ENCODE measurements around the gene ZNF775.

The ZNF775 gene

DNA sequence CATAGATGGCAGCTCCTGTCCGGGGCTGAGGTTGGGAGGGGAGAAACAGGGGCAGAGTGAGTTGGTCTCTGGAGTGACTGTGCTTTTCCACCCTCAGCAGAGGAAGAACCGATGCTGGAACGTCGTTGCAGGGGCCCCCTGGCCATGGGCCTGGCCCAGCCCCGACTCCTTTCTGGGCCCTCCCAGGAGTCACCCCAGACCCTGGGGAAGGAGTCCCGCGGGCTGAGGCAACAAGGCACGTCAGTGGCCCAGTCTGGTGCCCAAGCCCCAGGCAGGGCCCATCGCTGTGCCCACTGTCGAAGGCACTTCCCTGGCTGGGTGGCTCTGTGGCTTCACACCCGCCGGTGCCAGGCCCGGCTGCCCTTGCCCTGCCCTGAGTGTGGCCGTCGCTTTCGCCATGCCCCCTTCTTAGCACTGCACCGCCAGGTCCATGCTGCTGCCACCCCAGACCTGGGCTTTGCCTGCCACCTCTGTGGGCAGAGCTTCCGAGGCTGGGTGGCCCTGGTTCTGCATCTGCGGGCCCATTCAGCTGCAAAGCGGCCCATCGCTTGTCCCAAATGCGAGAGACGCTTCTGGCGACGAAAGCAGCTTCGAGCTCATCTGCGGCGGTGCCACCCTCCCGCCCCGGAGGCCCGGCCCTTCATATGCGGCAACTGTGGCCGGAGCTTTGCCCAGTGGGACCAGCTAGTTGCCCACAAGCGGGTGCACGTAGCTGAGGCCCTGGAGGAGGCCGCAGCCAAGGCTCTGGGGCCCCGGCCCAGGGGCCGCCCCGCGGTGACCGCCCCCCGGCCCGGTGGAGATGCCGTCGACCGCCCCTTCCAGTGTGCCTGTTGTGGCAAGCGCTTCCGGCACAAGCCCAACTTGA lies 7.8 kb upstream of the ZNF775 start:
- no peak overlapping the region for H3K4me3 ChIP-seq (ENCODE audit: low read depth in 1 of 2, low read length in 2 of 2)
- no peaks in the 10 kb centered on the region for H3K27me3 ChIP-seq (ENCODE audit: low read depth, low read length)
- H3K27ac ChIP-seq (ENCODE audit: low read length), result peak overlapping the region; percentile 19
- H3K9me3 ChIP-seq (ENCODE audit: control insufficient read depth in 1 of 2, low read length in 2 of 2), result no peaks in the 10 kb centered on the region
- H3K36me3 ChIP-seq (ENCODE audit: control insufficient read depth in 1 of 2, insufficient read depth in 2 of 2, low read length in 2 of 2), result peaks cover 23 to 37% of the 10 kb centered on the region in 2 donors
- H3K4me1 ChIP-seq (ENCODE audit: control insufficient read depth in 1 of 2, insufficient read depth in 2 of 2, low read length in 2 of 2), result peaks cover 12 to 45% of the 10 kb centered on the region in 2 donors

GRCh38 chr7:150371996-150372270 lies 7.2 kb upstream of the ZNF775 start:
- H3K36me3 ChIP-seq (ENCODE audit: control insufficient read depth in 1 of 2, insufficient read depth in 2 of 2, low read length in 2 of 2), result peaks cover 23 to 37% of the 10 kb centered on the region in 2 donors
- no peaks in the 10 kb centered on the region for H3K9me3 ChIP-seq (ENCODE audit: control insufficient read depth in 1 of 2, low read length in 2 of 2)
- H3K4me3 ChIP-seq (ENCODE audit: low read depth in 1 of 2, low read length in 2 of 2), result no peak overlapping the region
- no peaks in the 10 kb centered on the region for H3K27me3 ChIP-seq (ENCODE audit: low read depth, low read length)
- H3K27ac ChIP-seq (ENCODE audit: low read length), result no peak overlapping the region
- H3K4me1 ChIP-seq (ENCODE audit: control insufficient read depth in 1 of 2, insufficient read depth in 2 of 2, low read length in 2 of 2), result peaks cover 12 to 45% of the 10 kb centered on the region in 2 donors

- no peaks in the 10 kb centered on the region for H3K27me3 ChIP-seq (ENCODE audit: low read depth, low read length)
- H3K9me3 ChIP-seq (ENCODE audit: control insufficient read depth in 1 of 2, low read length in 2 of 2), result no peaks in the 10 kb centered on the region
- no peak overlapping the region for H3K27ac ChIP-seq (ENCODE audit: low read length)
- no peak overlapping the region for H3K4me3 ChIP-seq (ENCODE audit: low read depth in 1 of 2, low read length in 2 of 2)
- H3K4me1 ChIP-seq (ENCODE audit: control insufficient read depth in 1 of 2, insufficient read depth in 2 of 2, low read length in 2 of 2), result peaks cover 12 to 45% of the 10 kb centered on the region in 2 donors
- peaks cover 23 to 37% of the 10 kb centered on the region in 2 donors for H3K36me3 ChIP-seq (ENCODE audit: control insufficient read depth in 1 of 2, insufficient read depth in 2 of 2, low read length in 2 of 2)
Measured at GRCh38 chr7:150372271-150373048, 6.7 kb upstream of the ZNF775 start.

- Histone ChIP-seq H3K4me1 (ENCODE audit: control insufficient read depth in 1 of 2, insufficient read depth in 2 of 2, low read length in 2 of 2) (peaks cover 12 to 46% of the 10 kb centered on the region in 2 donors), H3K27ac (ENCODE audit: low read length) (peak overlapping the region; percentile 19), H3K9me3 (ENCODE audit: control insufficient read depth in 1 of 2, low read length in 2 of 2) (no peaks in the 10 kb centered on the region), H3K36me3 (ENCODE audit: control insufficient read depth in 1 of 2, insufficient read depth in 2 of 2, low read length in 2 of 2) (peaks cover 23 to 37% of the 10 kb centered on the region in 2 donors), H3K27me3 (ENCODE audit: low read depth, low read length) (no peaks in the 10 kb centered on the region), H3K4me3 (ENCODE audit: low read depth in 1 of 2, low read length in 2 of 2) (no peak overlapping the region)
Measured at GRCh38 chr7:150373049-150373801, 5.9 kb upstream of the ZNF775 start.

DNA sequence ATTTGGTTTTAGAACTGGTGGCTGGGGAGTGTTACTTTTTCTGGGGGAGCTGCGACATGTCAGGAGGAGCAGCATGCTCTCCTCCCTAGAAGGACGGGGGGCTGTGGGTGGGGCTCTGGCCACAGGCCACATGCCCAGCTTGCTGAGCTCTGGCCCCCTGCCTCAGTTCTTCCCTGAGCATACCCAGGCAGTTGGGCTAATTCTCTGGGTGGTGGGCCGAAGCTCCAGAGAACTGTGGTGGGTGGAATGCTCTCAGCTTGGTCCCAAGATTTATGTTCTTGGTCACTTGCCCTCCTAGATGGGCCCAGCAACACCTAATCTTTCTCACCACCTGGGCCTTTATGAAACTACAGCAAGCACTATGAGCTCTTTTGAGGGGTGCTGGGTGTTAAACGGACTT lies 5.1 kb upstream of the ZNF775 start:
- no peak overlapping the region for H3K4me3 ChIP-seq (ENCODE audit: low read depth in 1 of 2, low read length in 2 of 2)

GRCh38 chr7:150374472-150374871 lies 4.7 kb upstream of the ZNF775 start:
- Histone ChIP-seq H3K27ac (ENCODE audit: low read length) (no peak overlapping the region), H3K36me3 (ENCODE audit: control insufficient read depth in 1 of 2, insufficient read depth in 2 of 2, low read length in 2 of 2) (peaks cover 23 to 37% of the 10 kb centered on the region in 2 donors), H3K9me3 (ENCODE audit: control insufficient read depth in 1 of 2, low read length in 2 of 2) (no peaks in the 10 kb centered on the region), H3K27me3 (ENCODE audit: low read depth, low read length) (no peaks in the 10 kb centered on the region), H3K4me1 (ENCODE audit: control insufficient read depth in 1 of 2, insufficient read depth in 2 of 2, low read length in 2 of 2) (peaks cover 12 to 46% of the 10 kb centered on the region in 2 donors), H3K4me3 (ENCODE audit: low read depth in 1 of 2, low read length in 2 of 2) (no peak overlapping the region)

More for the DNA sequence above, 5.1 kb upstream of the ZNF775 start:
- Histone ChIP-seq H3K9me3 (ENCODE audit: control insufficient read depth in 1 of 2, low read length in 2 of 2) (no peaks in the 10 kb centered on the region), H3K27me3 (ENCODE audit: low read depth, low read length) (no peaks in the 10 kb centered on the region), H3K4me1 (ENCODE audit: control insufficient read depth in 1 of 2, insufficient read depth in 2 of 2, low read length in 2 of 2) (peaks cover 12 to 50% of the 10 kb centered on the region in 2 donors), H3K36me3 (ENCODE audit: control insufficient read depth in 1 of 2, insufficient read depth in 2 of 2, low read length in 2 of 2) (peaks cover 23 to 37% of the 10 kb centered on the region in 2 donors), H3K27ac (ENCODE audit: low read length) (peak overlapping the region; percentile 19)

- Histone ChIP-seq H3K27ac (ENCODE audit: low read length) (no peak overlapping the region), H3K9me3 (ENCODE audit: control insufficient read depth in 1 of 2, low read length in 2 of 2) (no peaks in the 10 kb centered on the region), H3K4me3 (ENCODE audit: low read depth in 1 of 2, low read length in 2 of 2) (no peak overlapping the region), H3K27me3 (ENCODE audit: low read depth, low read length) (no peaks in the 10 kb centered on the region), H3K4me1 (ENCODE audit: control insufficient read depth in 1 of 2, insufficient read depth in 2 of 2, low read length in 2 of 2) (peaks cover 7 to 45% of the 10 kb centered on the region in 2 donors), H3K36me3 (ENCODE audit: control insufficient read depth in 1 of 2, insufficient read depth in 2 of 2, low read length in 2 of 2) (peaks cover 18 to 33% of the 10 kb centered on the region in 2 donors)
Measured at GRCh38 chr7:150375662-150376521, 3.2 kb upstream of the ZNF775 start.

GRCh38 chr7:150376560-150376959 lies 2.6 kb upstream of the ZNF775 start:
- Histone ChIP-seq H3K4me3 (ENCODE audit: low read depth in 1 of 2, low read length in 2 of 2) (no peak overlapping the region), H3K27ac (ENCODE audit: low read length) (peak overlapping the region; percentile 11), H3K36me3 (ENCODE audit: control insufficient read depth in 1 of 2, insufficient read depth in 2 of 2, low read length in 2 of 2) (peaks cover 12 to 26% of the 10 kb centered on the region in 2 donors), H3K4me1 (ENCODE audit: control insufficient read depth in 1 of 2, insufficient read depth in 2 of 2, low read length in 2 of 2) (peaks cover 7 to 41% of the 10 kb centered on the region in 2 donors), H3K9me3 (ENCODE audit: control insufficient read depth in 1 of 2, low read length in 2 of 2) (no peaks in the 10 kb centered on the region), H3K27me3 (ENCODE audit: low read depth, low read length) (no peaks in the 10 kb centered on the region)

DNA sequence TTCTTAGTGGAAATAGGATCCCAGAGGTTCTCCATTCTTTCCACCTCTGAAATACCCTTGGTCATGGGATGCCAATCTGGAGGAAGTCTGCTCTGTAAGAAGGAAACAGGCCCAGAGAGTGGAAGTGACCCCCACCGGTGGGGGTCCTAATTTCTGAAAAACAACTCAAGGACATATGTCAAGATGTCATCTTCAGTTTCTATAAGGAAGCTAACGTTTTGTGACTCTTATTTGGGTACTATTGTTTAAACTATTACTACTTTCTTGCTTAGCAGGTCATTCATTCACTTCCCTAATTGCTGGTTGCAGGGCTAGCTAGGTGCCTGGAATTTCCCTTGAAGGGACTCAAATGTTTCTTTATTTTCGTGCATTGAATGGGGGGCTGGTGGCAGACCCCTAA lies 1.9 kb upstream of the ZNF775 start:
- Histone ChIP-seq H3K4me3 (ENCODE audit: low read depth in 1 of 2, low read length in 2 of 2) (no peak overlapping the region), H3K27ac (ENCODE audit: low read length) (peak overlapping the region; percentile 11), H3K4me1 (ENCODE audit: control insufficient read depth in 1 of 2, insufficient read depth in 2 of 2, low read length in 2 of 2) (peaks cover 7 to 42% of the 10 kb centered on the region in 2 donors), H3K27me3 (ENCODE audit: low read depth, low read length) (no peaks in the 10 kb centered on the region), H3K9me3 (ENCODE audit: control insufficient read depth in 1 of 2, low read length in 2 of 2) (no peaks in the 10 kb centered on the region), H3K36me3 (ENCODE audit: control insufficient read depth in 1 of 2, insufficient read depth in 2 of 2, low read length in 2 of 2) (peaks cover 12 to 20% of the 10 kb centered on the region in 2 donors)

- Histone ChIP-seq H3K4me3 (ENCODE audit: low read depth in 1 of 2, low read length in 2 of 2) (no peak overlapping the region), H3K27ac (ENCODE audit: low read length) (peak overlapping the region; percentile 90), H3K27me3 (ENCODE audit: low read depth, low read length) (no peaks in the 10 kb centered on the region), H3K4me1 (ENCODE audit: control insufficient read depth in 1 of 2, insufficient read depth in 2 of 2, low read length in 2 of 2) (peaks cover 7 to 38% of the 10 kb centered on the region in 2 donors), H3K36me3 (ENCODE audit: control insufficient read depth in 1 of 2, insufficient read depth in 2 of 2, low read length in 2 of 2) (peaks cover 12 to 16% of the 10 kb centered on the region in 2 donors), H3K9me3 (ENCODE audit: control insufficient read depth in 1 of 2, low read length in 2 of 2) (no peaks in the 10 kb centered on the region)
Measured at GRCh38 chr7:150377635-150378034, 1.5 kb upstream of the ZNF775 start.

Measured in muscle layer of duodenum (tissue), 2 donors.